Upper lobe of left lung (tissue), 6 donors: Measurements from ENCODE around the gene IWS1. TPM values are rescaled to one million over a fixed set of nuclear protein-coding genes. Genes with fewer than 3 reads are reported as not detected.
"Not testable (repeated sequence)": the region's sequence is repeated elsewhere in the genome, so short reads cannot be mapped to it uniquely, and the experiment has no call there.

Experiments
- ATAC-seq, 2 donors: fragments of 200-7000 bp; cut with Tn5 transposase; one replicate each; pipeline ENCODE4 v1.9.1; 2022; ENCODE audit warnings: mild to moderate bottlenecking in 2 of 2, moderate library complexity in 2 of 2; ENCODE audit not compliant: low FRiP score in 2 of 2
- DNase-seq, 2 donors: peaks; one replicate each; pipeline ENCODE4 v3.0.0-alpha.2; 2019 to 2020
- H3K27ac ChIP-seq, 4 donors: fragments of 200-600 bp; sonication (generic); one replicate each; pipeline ENCODE4 v1.5.1; 2016 to 2019
- H3K27me3 ChIP-seq, 4 donors: fragments of 200-600 bp; sonication (generic); one replicate each; pipeline ENCODE4 v1.5.1; 2017 to 2019
- H3K36me3 ChIP-seq, 4 donors: fragments of 200-600 bp; sonication (generic); one replicate each; pipeline ENCODE4 v1.5.1; 2016 to 2019
- H3K4me1 ChIP-seq, 4 donors: fragments of 200-600 bp; sonication (generic); one replicate each; pipeline ENCODE4 v1.5.1; 2018 to 2019
- H3K4me3 ChIP-seq, 4 donors: fragments of 200-600 bp; sonication (generic); one replicate each; pipeline ENCODE4 v1.5.1; 2017 to 2019; ENCODE audit warnings: mild to moderate bottlenecking in 2 of 4, moderate library complexity in 1 of 4
- H3K9me3 ChIP-seq, 4 donors: fragments of 200-600 bp; sonication (generic); one replicate each; pipeline ENCODE4 v1.5.1; 2018 to 2019
- CTCF ChIP-seq, 6 experiments: fragments of 450-650 bp in 4 of 6; fragments of 200-600 bp in 2 of 6; sonication (generic) in 2 of 6; IDR thresholded peaks; one replicate each; pipeline ENCODE4 v1.5.1; 2016 to 2019; ENCODE audit warnings: antibody characterized with exemption in 6 of 6
- EP300 ChIP-seq, 4 donors: sonication (generic); formaldehyde crosslinking; IDR thresholded peaks; one replicate each; pipeline ENCODE4 v1.5.1; 2017; ENCODE audit warnings: antibody characterized with exemption in 4 of 4, control low read depth in 2 of 4
- POLR2A ChIP-seq, 4 donors: fragments of 450-650 bp; IDR thresholded peaks; one replicate each; pipeline ENCODE4 v1.5.1; 2016 to 2017; ENCODE audit warnings: antibody characterized with exemption in 4 of 4, mild to moderate bottlenecking in 2 of 4
- POLR2AphosphoS5 ChIP-seq, 2 donors: sonication (generic); formaldehyde crosslinking; IDR thresholded peaks; one replicate each; pipeline ENCODE4 v1.5.1; 2017; ENCODE audit warnings: antibody characterized with exemption in 2 of 2
- WGBS, 2 donors: methylation state at CpG; one replicate each; pipeline ENCODE4 v1.1.5; 2017 to 2018; 5-methylcytosine and 5-hydroxymethylcytosine counted together
- total RNA-seq, 6 donors: library from RNA; depleted of rRNA in 4 of 6; stranded (reverse); fragments of >200 nt in 4 of 6; gene quantifications; one replicate each; pipeline versions ENCODE4 v1.1.0 to v1.2.1, GENCODE V29; 2016 to 2021
- donor health status: DM: no; HTN: no; CAD: no; lungs with moderate emphysema.
- donor health status: DM: no; HTN: yes; CAD: no; lungs with severe emphysema.

Gene IWS1
- total RNA-seq, 6 donors from 2014 or later, result 29.5 to 128 (median 58.6) TPM

GRCh38 chr2:127453013-127453391, 73.3 kb downstream of the IWS1 start:
- Histone ChIP-seq H3K4me3 (no peak overlapping the region), H3K36me3 (no peaks in the 10 kb centered on the region), H3K27ac (no peak overlapping the region), H3K9me3 (no peaks in the 10 kb centered on the region), H3K4me1 (no peaks in the 10 kb centered on the region), H3K27me3 (no peaks in the 10 kb centered on the region)
- DNase-seq, result no peak
- TF ChIP-seq CTCF (IDR thresholded peaks at IDR 0.05) (no peak), POLR2A (IDR thresholded peaks at IDR 0.05) (no peak), EP300 (IDR thresholded peaks at IDR 0.05) (no peak), POLR2AphosphoS5 (IDR thresholded peaks at IDR 0.05) (no peak)
- WGBS, 2 donors, result 98% methylated on average over 3 of the region's 3 CpGs; no CpG with 5 or more reads in 1 of the 2 donors
- peak in 1 of 2 donors; percentile 37 for ATAC-seq

DNA sequence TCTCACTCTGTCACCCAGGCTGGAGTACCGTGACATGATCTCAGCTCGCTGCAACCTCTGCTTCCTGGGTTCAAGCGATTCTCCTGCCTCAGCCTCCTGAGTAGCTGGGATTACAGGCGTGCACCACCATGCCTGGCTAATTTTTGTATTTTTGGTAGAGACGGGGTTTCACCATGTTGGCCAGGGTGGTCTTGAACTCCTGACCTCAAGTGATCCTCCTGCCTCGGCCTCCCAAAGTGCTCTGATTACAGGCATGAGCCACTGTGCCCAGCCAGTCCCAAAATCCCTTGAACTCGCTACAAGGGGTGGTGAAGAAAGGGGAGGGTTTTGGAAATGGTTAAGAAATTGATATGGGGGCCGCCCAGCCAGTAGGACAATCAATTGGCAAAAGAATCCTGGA, 73.9 kb downstream of the IWS1 start:
- DNase-seq, H3K9me3 ChIP-seq, H3K27ac ChIP-seq, H3K36me3 ChIP-seq, H3K4me3 ChIP-seq, H3K27me3 ChIP-seq, ATAC-seq, H3K4me1 ChIP-seq: not testable (repeated sequence)
- 93 to 96% methylated on average over 8 of the region's 8 CpGs for WGBS, 2 donors

- 91 to 94% methylated on average over 6 of the region's 6 CpGs for WGBS, 2 donors
- TF ChIP-seq CTCF (IDR thresholded peaks at IDR 0.05) (no peak), POLR2AphosphoS5 (IDR thresholded peaks at IDR 0.05) (no peak), POLR2A (IDR thresholded peaks at IDR 0.05) (no peak), EP300 (IDR thresholded peaks at IDR 0.05) (no peak)
- Histone ChIP-seq H3K27ac (no peak overlapping the region), H3K4me3 (no peak overlapping the region), H3K9me3 (no peaks in the 10 kb centered on the region), H3K4me1 (no peaks in the 10 kb centered on the region), H3K36me3 (no peaks in the 10 kb centered on the region), H3K27me3 (no peaks in the 10 kb centered on the region)
- DNase-seq (no peak), ATAC-seq (no peak)
These were observed 74.3 kb downstream of the IWS1 start for GRCh38 chr2:127451981-127452380.

DNA sequence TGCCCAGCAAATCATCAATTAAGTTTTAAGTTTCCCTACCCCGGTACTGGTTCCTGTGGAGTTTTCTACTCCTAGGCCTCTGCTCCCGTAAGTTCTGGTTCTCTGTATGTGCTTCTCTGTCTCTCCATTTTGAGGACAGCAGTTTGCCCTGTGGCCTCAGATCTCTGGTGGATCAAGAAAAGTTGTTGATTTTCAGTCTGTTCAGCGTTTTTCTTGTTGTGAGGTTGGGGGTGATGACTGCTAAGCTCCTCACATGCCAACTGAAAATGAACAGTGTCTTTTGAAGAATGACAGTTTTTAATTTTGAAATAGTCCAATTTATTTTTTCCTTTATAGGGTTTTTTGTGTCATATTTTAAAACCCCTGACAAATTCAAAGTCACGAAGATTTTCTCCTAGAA, 76.4 kb downstream of the IWS1 start:
- no peak for ATAC-seq
- H3K27ac ChIP-seq, result no peak overlapping the region
- DNase-seq, result no peak
- no peaks in the 10 kb centered on the region for H3K4me1 ChIP-seq
- WGBS, 2 donors, result 89 to 95% methylated on average over 4 of the region's 4 CpGs
- no peaks in the 10 kb centered on the region for H3K36me3 ChIP-seq
- H3K27me3 ChIP-seq, result no peaks in the 10 kb centered on the region
- TF ChIP-seq EP300 (IDR thresholded peaks at IDR 0.05), result no peak
- TF ChIP-seq POLR2A (IDR thresholded peaks at IDR 0.05), result no peak
- TF ChIP-seq CTCF (IDR thresholded peaks at IDR 0.05), result no peak
- no peak for TF ChIP-seq POLR2AphosphoS5 (IDR thresholded peaks at IDR 0.05)
- no peak overlapping the region for H3K4me3 ChIP-seq
- peaks cover 0 to under 1% (median 0%) of the 10 kb centered on the region in 4 donors for H3K9me3 ChIP-seq

DNA sequence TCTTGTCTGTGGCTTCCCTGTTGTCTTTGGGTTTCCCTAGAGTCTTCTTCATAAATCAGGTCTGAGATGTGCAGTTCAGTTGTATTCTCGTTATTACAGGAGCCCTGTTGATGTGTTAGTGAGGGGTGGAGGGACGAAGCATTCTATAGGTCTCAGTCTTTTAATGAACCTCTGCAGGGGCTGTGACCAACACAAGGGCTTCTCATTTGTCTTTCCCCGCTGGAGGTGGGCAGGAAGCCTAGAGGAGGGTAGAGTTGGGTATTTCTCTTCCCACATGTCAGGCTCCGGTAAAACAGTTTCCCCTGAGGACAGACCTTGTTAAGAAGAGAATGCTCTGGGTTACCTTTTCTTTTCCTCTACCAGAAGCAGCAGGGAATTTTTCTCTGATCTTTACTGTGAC, 76.9 kb downstream of the IWS1 start:
- Histone ChIP-seq H3K9me3 (peaks cover 0 to 3% (median 0%) of the 10 kb centered on the region in 4 donors), H3K27me3 (no peaks in the 10 kb centered on the region), H3K27ac (no peak overlapping the region), H3K4me1 (no peaks in the 10 kb centered on the region), H3K36me3 (no peaks in the 10 kb centered on the region), H3K4me3 (no peak overlapping the region)
- no peak for DNase-seq
- no peak for ATAC-seq
- TF ChIP-seq EP300 (IDR thresholded peaks at IDR 0.05) (no peak), CTCF (IDR thresholded peaks at IDR 0.05) (no peak), POLR2A (IDR thresholded peaks at IDR 0.05) (no peak), POLR2AphosphoS5 (IDR thresholded peaks at IDR 0.05) (no peak)
- 91 to 94% methylated on average over 4 of the region's 4 CpGs for WGBS, 2 donors
